Activated CD8-positive, alpha-beta memory T cell treated with anti-CD3 and anti-CD28 coated beads for 36 hours (primary cell): ENCODE data around the gene SORBS1. TPM values are rescaled to one million over a fixed set of nuclear protein-coding genes. Genes with fewer than 3 reads are reported as not detected.
"Not testable (repeated sequence)": the region's sequence is repeated elsewhere in the genome, so short reads cannot be mapped to it uniquely, and the experiment has no call there.

Experiments
- CTCF ChIA-PET: fragments of 350-600 bp; sonication (Branson Sonifier 250); formaldehyde crosslinking; loops from one replicate; lab custom pipeline; 2021; ENCODE audit warnings: antibody characterized with exemption; lab: Charles Lee
- POLR2A ChIA-PET: fragments of 350-600 bp; sonication (Branson Sonifier 250); formaldehyde crosslinking; loops from one replicate; lab custom pipeline; 2021; ENCODE audit warnings: antibody characterized with exemption; lab: Charles Lee
- total RNA-seq, 2 experiments: library from RNA; stranded (reverse); gene quantifications; one replicate each; pipeline ENCODE4 v1.2.3, GENCODE V29; 2021

SORBS1 gene
- total RNA-seq, 2 experiments from 2014 or later: 0.95 to 0.96 TPM

DNA sequence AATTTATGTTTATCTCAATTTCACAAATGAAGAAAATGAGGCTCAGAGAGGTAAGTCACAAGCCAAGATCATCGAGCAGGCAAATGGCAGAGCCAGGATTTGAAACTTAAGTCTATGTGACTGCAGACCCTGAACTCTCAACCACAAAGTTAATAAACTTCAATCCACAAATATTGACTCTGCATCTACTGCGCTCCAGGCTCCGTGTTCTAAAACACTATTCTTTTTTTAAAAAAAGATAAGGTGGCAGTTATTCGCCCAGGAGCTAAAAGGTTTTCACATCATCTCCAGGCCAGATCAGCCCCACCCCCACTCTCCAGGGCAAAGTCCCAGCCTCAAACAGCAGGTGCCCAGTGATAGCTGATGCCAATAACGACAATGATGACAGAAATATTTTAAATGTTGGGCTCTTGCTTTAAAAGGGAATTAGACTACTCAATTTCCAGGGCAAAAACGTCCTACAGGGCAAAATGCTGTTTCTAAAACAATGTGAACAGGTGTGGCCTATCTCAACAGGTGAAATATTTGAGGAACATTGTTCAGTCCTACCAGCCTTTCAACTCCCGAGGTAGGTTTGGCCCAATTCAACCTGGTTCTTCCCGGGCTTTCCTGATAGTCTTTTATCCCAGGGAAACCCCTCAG, 85.2 kb downstream of the SORBS1 start:
- POLR2A ChIA-PET: no interaction called here
- CTCF ChIA-PET: no interaction called here

DNA sequence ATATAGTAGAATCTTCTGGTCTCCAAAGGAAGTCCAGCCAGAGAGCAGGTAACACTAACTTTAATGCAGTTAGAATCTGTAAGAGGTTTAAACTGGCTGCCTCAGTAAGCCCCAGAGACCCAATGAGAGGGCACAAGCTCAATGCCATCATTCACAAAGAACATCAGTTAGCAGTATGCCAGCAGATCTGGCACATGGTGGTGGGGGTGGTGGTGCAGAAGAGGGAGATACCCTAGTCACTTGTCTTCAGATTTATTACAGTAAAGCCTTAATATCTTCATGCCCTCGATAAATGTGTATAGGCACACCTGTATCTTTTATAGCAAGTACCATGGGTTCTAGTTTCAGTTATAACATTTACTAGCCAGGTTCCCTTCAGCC, 86.2 kb downstream of the SORBS1 start:
- CTCF ChIA-PET: no interaction called here

DNA sequence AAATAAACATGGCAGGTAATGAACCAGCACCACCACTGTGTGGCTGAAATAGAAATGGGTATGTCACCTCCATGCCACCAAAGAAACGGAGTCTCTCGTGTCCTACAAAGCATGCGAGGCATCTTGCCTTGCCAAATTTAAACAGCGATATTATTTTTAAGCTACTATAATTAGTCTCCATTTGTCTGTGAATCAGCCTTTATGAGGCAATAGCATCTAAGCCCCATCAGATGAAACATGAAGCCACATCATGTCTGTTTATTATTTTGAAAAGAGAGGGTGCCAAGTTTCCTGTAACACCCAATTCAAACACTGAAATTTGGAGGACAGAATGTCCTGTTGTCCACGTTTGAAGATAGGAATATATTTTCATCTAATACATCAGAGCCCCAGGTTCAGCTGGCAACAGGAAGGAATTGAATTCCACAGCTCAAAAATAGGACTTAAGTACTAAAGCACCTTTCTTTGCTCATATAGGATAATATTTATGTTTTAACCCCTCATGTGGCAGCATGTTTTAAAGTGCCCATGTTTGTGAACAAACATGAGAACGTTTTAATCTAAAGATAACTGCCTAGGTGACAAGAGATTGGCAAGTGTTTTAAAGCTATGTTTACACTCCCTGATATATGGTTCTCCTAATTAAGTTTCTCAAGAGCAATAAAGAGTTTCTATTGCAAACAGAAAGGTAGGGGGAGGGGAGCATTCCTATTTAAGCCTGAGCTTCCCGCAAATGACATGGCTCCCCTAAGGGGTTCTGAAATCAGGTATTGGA, 86.8 kb downstream of the SORBS1 start:
- ChIA-PET CTCF (no interaction called here), POLR2A (no interaction called here)

More for the DNA sequence above, 86.2 kb downstream of the SORBS1 start:
- POLR2A ChIA-PET: no interaction called here

DNA sequence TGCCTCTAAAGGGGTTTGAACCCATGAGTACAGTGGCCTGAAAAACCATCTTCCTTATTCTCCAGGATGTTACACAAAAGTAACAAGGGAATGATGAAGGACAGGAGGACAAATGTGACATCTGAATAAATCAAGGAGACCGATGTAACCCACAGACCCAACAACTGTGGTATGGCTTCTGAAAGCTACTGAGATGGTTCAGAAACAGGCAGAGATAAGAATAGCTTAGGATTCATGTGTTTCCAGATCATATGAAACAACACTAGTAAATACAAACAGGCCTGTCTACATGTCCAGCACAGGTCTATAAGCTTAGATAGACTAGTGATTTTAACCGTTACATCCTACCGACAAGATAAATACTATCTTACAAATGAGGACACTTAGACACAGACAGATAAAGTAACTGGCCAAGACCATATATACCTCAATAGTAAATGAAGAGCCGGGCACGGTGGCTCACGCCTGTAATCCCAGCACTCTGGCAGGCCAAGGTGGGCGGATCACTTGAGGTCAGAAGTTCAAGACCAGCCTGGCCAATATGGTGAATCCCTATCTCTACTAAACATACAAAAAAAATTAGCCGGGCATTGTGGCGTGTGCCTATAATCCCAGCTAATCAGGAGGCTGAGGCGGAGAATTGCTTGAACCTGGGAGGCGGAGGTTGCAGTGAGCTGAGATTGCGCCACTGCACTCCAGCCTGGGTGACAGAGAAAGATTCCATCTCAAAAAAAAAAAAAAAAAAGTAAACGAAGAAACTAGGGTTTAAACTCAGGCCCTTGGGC, 88.7 kb downstream of the SORBS1 start:
- CTCF ChIA-PET: no interaction called here
- POLR2A ChIA-PET: no interaction called here

DNA sequence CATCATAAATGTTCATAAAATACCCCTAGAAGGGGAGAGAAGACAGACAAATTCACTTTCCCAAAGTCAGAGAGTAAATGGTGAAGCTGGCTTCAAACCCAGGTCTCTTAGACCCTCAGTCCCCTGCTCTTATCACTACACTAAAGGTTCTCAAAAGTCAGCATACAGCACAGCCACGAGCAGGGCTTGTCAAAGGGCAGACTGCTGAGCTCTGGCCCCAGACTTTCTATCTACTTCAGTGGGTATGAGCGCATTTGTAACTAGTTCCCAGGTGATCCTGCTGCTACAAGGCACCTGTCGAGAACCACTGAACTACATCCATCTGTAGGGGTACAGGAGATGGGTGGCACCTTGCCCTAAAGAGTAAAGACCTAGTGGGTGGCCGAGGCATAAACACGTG, 91.5 kb downstream of the SORBS1 start:
- POLR2A ChIA-PET: no interaction called here
- CTCF ChIA-PET: no interaction called here

GRCh38 chr10:95469251-95469650, 91.9 kb downstream of the SORBS1 start:
- POLR2A ChIA-PET: no interaction called here
- CTCF ChIA-PET: no interaction called here

DNA sequence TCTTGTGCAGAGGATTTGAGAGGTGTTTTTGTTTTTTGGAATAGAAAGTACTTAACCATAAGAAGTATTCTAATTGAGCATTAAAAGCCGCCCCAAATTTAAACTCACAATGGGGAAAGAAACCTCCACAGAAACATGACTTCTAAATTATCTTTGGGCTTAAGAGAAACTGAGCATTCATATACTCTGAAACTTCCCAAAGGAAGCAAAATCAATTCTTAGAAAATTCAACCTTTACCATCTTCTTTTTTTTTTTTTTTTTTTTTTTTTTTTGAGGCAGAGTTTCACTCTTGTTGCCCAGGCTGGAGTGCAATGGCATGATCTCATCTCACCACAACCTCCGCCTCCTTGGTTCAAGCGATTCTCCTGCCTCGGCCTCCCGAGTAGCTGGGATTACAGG, 93.5 kb downstream of the SORBS1 start:
- CTCF ChIA-PET, POLR2A ChIA-PET: not testable (repeated sequence)

- CTCF ChIA-PET: no interaction called here
Measured at GRCh38 chr10:95467162-95467599, 94.0 kb downstream of the SORBS1 start.

DNA sequence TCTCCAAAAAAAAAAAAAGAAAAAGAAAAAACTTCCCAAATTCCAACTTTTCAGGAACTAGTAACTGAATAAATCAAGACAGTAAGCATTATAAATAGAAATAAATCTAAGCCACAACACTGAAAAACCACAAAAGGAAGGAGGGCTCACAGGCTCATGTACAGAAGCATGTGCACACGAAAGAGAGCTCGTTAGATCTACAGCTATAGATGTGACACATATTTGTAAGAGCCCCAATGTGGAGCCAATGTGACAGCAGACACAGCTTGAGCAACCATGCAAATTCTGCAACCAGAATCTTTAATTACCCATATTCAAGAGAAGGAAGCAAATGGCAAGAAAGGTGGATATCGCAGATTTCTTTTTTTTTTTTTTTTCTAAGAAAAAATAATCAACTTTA, 94.7 kb downstream of the SORBS1 start:
- POLR2A ChIA-PET: no interaction called here
- CTCF ChIA-PET: no interaction called here

More at GRCh38 chr10:95467162-95467599, 94.0 kb downstream of the SORBS1 start:
- POLR2A ChIA-PET: no interaction called here

- ChIA-PET CTCF (no interaction called here), POLR2A (interaction anchor here (0.6 kb wide), 1 partner anchor 118 kb away, joined by 4 read pairs; no protein-coding TSS in a partner anchor)
Measured at GRCh38 chr10:95464280-95464679, 96.9 kb downstream of the SORBS1 start.

- CTCF ChIA-PET: interaction anchor here (0.7 kb wide), 1 partner anchor 35 kb away, joined by 3 read pairs; no protein-coding TSS in a partner anchor
Measured at GRCh38 chr10:95462740-95463667, 98.2 kb downstream of the SORBS1 start.

GRCh38 chr10:95461611-95462010, 99.6 kb downstream of the SORBS1 start:
- ChIA-PET POLR2A (no interaction called here), CTCF (no interaction called here)

More at GRCh38 chr10:95462740-95463667, 98.2 kb downstream of the SORBS1 start:
- POLR2A ChIA-PET: no interaction called here

DNA sequence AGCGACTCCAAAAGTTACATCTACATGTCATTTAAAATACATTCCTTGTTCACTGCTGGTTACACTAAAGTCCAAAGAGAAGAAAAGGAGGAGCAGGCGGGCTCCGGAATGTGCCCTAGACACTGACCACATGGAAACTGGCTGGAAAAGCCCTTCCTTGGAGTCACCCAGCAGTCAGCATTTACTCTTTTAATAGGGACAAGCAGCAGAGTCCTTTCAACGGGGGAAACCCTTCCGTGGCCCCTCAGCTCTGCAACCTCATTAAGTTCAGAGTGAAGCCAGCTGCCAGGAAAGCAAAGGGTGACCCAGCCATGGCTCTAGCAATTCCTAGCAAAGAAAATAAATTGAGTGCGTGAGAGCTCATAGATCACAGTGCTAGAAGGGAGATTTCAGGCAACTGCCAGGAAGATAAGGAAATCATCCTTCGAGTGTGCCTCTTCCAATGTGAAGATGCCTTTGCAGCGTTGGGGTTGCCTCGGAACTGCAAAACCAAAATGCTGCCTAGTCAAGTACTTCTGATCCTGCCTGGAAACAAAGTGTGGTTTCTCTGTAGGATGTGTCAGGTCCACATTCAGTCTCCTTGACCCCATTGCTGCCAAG, 101.6 kb downstream of the SORBS1 start:
- ChIA-PET CTCF (no interaction called here), POLR2A (interaction anchor here (0.6 kb wide), 1 partner anchor 13 kb away, joined by 3 read pairs; no protein-coding TSS in a partner anchor)

- CTCF ChIA-PET: interaction anchor here (0.7 kb wide), 1 partner anchor 12 kb away, joined by 3 read pairs; no protein-coding TSS in a partner anchor
- POLR2A ChIA-PET: no interaction called here
Measured at GRCh38 chr10:95458871-95459270, 102.3 kb downstream of the SORBS1 start.

DNA sequence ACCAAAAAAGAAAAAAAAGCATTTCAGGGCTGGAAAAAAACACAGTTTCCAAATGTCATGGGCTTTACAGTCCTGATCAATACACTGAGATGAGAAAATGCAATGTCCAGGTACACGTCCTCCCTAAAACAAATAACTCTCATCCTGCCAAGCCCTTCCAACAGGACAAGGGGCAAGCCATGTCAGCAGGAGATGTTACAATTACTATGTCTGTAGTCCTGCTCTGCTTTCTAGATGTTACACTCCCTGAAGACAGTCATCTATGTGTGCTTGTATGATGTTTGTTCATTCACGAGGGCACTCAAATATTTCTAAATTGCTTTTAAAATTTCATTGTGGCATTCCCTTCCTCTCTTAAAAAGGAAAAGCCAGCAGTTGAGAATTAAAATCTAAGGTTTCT, 103.2 kb downstream of the SORBS1 start:
- ChIA-PET CTCF (no interaction called here), POLR2A (no interaction called here)

- CTCF ChIA-PET: no interaction called here
- POLR2A ChIA-PET: no interaction called here
Measured at GRCh38 chr10:95457319-95457886, 103.8 kb downstream of the SORBS1 start.

DNA sequence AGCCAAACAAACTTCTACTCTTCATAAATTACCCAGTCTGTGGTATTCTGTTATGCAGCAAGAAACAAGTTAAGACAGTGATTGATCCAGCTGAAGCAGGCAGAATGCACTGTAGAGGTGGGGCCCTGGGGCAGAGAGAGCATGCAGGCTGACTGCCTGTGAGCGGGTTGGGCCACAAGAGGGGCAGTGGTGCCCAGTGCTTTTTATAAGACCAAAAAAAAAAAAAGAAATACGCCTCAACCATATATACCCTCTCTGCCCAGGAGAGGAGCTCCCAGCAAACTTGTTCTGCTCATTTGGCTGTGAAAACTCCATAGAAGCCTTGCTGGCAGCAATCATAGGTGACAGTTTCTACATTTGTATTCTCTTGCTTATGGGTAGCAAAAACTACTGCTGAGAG, 104.7 kb downstream of the SORBS1 start:
- CTCF ChIA-PET: no interaction called here

GRCh38 chr10:95454940-95455339, 106.2 kb downstream of the SORBS1 start:
- ChIA-PET POLR2A (no interaction called here), CTCF (interaction anchor here (0.6 kb wide), 1 partner anchor 970 kb away, joined by 3 read pairs; no protein-coding TSS in a partner anchor)

More for the DNA sequence above, 104.7 kb downstream of the SORBS1 start:
- POLR2A ChIA-PET: interaction anchor here (0.6 kb wide), 1 partner anchor 128 kb away, joined by 5 read pairs; no protein-coding TSS in a partner anchor
